Measurements from ENCODE around the gene TCEANC2.

The TCEANC2 gene

DNA sequence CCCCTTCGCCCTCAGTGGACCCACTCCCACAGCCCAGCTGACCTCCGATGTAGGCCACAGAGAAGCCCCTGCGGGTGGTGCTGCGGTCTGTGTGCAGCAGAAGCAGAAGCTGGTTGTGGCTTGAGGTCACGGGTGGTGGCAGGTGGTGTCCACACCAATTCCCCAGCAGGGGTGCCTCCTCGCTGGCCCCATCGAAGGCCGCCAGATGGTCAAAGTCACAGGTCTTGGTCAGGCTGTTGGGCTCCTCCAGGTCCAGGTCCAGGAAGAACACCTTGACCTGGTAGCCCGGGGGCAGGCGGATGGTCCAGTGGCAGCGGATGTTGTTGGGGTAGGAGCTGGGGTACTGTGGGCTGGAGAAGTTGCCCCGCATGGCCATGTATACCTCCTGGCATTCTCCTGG, 86.3 kb downstream of the TCEANC2 start:
- no peak for DNase-seq (ENCODE audit: low read depth)
- TF ChIP-seq CTCF (IDR thresholded peaks at IDR 0.05; ENCODE audit: low read depth, low read length, missing control alignments), result no peak
- no peak overlapping the region for H3K4me3 ChIP-seq (ENCODE audit: low read depth, low read length)

- no peak for TF ChIP-seq CTCF (IDR thresholded peaks at IDR 0.05; ENCODE audit: low read depth, low read length, missing control alignments)
- no peak for DNase-seq (ENCODE audit: low read depth)
- no peak overlapping the region for H3K4me3 ChIP-seq (ENCODE audit: low read depth, low read length)
Measured at GRCh38 chr1:54142146-54142900, 88.9 kb downstream of the TCEANC2 start.

DNA sequence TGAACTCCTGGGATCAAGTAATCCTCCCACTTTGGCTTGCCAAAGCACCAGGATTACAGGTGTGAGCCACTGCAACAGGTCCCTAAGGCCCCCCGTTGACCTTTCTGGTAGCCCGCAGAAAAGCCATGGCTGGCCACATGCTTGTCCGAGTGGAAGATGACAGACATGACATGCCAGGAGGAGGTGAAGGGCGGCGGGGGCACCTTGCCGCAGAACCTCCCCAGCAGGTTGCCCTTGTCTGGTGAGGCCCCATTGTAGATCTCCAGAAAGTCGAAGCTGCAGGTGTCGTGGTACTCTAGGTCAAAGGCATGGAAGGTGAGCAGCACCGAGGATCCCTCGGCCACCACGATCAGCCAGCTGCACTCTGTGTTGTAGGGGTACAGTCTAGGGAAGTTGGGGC, 91.0 kb downstream of the TCEANC2 start:
- no peak overlapping the region for H3K4me3 ChIP-seq (ENCODE audit: low read depth, low read length)
- no peak for TF ChIP-seq CTCF (IDR thresholded peaks at IDR 0.05; ENCODE audit: low read depth, low read length, missing control alignments)
- DNase-seq (ENCODE audit: low read depth), result no peak

DNA sequence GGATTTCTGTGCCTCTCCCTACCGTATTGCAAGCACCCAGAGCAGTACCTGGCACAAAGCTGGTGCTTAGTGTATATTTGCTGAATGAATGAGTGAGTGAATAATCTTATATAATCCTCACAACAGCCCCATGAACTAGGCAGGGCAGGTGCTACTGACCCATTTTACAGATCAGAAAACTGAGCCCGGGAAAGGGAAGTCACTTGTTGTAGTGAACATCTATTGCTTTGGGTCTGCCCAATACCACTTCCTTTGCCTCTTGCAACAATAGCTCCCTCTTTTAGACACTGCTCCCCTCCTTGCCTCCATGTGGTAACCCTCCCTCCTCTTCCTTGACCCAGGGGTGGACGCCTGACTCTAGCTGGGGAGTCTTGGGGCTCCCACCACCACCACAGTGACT, 96.3 kb downstream of the TCEANC2 start:
- TF ChIP-seq CTCF (IDR thresholded peaks at IDR 0.05; ENCODE audit: low read depth, low read length, missing control alignments), result no peak
- no peak overlapping the region for H3K4me3 ChIP-seq (ENCODE audit: low read depth, low read length)
- DNase-seq (ENCODE audit: low read depth), result no peak

GRCh38 chr1:54151013-54151412, 97.6 kb downstream of the TCEANC2 start:
- TF ChIP-seq CTCF (IDR thresholded peaks at IDR 0.05; ENCODE audit: low read depth, low read length, missing control alignments), result no peak
- H3K4me3 ChIP-seq (ENCODE audit: low read depth, low read length), result no peak overlapping the region
- DNase-seq (ENCODE audit: low read depth), result no peak

DNA sequence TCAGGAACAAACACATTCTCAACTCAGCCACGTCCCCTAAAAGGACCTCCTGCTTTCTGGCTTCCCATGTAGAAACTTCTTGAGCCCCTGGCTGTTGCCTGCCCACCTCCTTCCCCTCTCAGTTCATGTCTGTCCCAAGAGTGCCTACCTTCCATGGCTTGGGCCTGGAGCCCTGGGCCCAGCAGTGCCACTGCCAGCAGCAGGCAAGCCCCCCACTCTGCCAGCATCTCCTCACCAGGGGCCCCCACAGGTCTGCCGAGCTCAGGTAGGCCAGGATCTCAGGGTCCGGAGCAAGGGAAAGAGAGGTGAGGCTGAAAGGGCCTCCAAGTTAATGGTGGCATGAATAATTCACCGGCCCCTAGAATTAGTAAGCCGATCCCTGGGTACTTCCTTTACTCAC, 99.3 kb downstream of the TCEANC2 start, which contains the start of gene CDCP2:
Gene CDCP2, minus strand, starts transcription at position 305 of the 400 bp plus-strand sequence. Its CDS starts 78 bp downstream, at position 227.
- H3K4me3 ChIP-seq (ENCODE audit: low read depth, low read length), result no peak within 1 kb of the TSS
- DNase-seq (ENCODE audit: low read depth), result no peak
- no peak for TF ChIP-seq CTCF (IDR thresholded peaks at IDR 0.05; ENCODE audit: low read depth, low read length, missing control alignments)

Measured in GM12864 (cell line).